ENCODE results near the gene ZMYND8. TPM values are rescaled to one million over a fixed set of nuclear protein-coding genes. Genes with fewer than 3 reads are reported as not detected.
A peak's percentile ranks its signal among the peaks of the same experiment; 100 is the strongest.
"Not testable (repeated sequence)": the region's sequence is repeated elsewhere in the genome, so short reads cannot be mapped to it uniquely, and the experiment has no call there.

Gene ZMYND8
- total and polyA plus RNA-seq, 4 donors, result 14.2 to 46.4 (median 30.1) TPM

GRCh38 chr20:47208534-47209174 is 147.8 kb downstream of the ZMYND8 start:
- Histone ChIP-seq H3K36me3 (ENCODE audit: control insufficient read depth in 4 of 4, insufficient read depth in 4 of 4, low read length in 4 of 4) (peaks cover 16 to 40% (median 26%) of the 10 kb centered on the region in 4 donors), H3K9ac (ENCODE audit: insufficient read depth in 1 of 2, low read length in 2 of 2) (no peak overlapping the region), H3K27me3 (ENCODE audit: control insufficient read depth in 3 of 3, insufficient read depth in 3 of 3, low read length in 2 of 3) (no peaks in the 10 kb centered on the region), H3K4me1 (ENCODE audit: control insufficient read depth in 5 of 5, insufficient read depth in 5 of 5, low read length in 5 of 5) (no peaks in the 10 kb centered on the region), H3K4me3 (no peak overlapping the region), H3K27ac (ENCODE audit: low read depth in 1 of 2, low read length in 1 of 2) (no peak overlapping the region), H3K9me3 (ENCODE audit: control insufficient read depth in 4 of 4, insufficient read depth in 3 of 4, low read length in 3 of 4) (peaks cover 0 to 3% (median 0%) of the 10 kb centered on the region in 4 donors)
- TF ChIP-seq CTCF (IDR thresholded peaks at IDR 0.05; ENCODE audit: control extremely low read depth, extremely low read depth), result no peak
- ATAC-seq (ENCODE audit: insufficient read depth, low FRiP score) (no peak), DNase-seq (no peak)
- 95 to 96% methylated on average over 18 of the region's 18 CpGs for WGBS, 2 donors

GRCh38 chr20:47206962-47207641 is 149.4 kb downstream of the ZMYND8 start:
- peaks cover 9 to 25% (median 18%) of the 10 kb centered on the region in 4 donors for H3K36me3 ChIP-seq (ENCODE audit: control insufficient read depth in 4 of 4, insufficient read depth in 4 of 4, low read length in 4 of 4)
- ATAC-seq (ENCODE audit: insufficient read depth, low FRiP score) (no peak), DNase-seq (no peak)
- H3K27ac ChIP-seq (ENCODE audit: low read depth in 1 of 2, low read length in 1 of 2), result no peak overlapping the region
- no peak for TF ChIP-seq CTCF (IDR thresholded peaks at IDR 0.05; ENCODE audit: control extremely low read depth, extremely low read depth)
- H3K9me3 ChIP-seq (ENCODE audit: control insufficient read depth in 4 of 4, insufficient read depth in 3 of 4, low read length in 3 of 4), result no peaks in the 10 kb centered on the region
- H3K4me3 ChIP-seq, result no peak overlapping the region
- no peaks in the 10 kb centered on the region for H3K27me3 ChIP-seq (ENCODE audit: control insufficient read depth in 3 of 3, insufficient read depth in 3 of 3, low read length in 2 of 3)
- H3K4me1 ChIP-seq (ENCODE audit: control insufficient read depth in 5 of 5, insufficient read depth in 5 of 5, low read length in 5 of 5), result no peaks in the 10 kb centered on the region
- WGBS, 2 donors, result 88 to 89% methylated on average over 9 of the region's 9 CpGs
- H3K9ac ChIP-seq (ENCODE audit: insufficient read depth in 1 of 2, low read length in 2 of 2), result no peak overlapping the region

GRCh38 chr20:47206552-47206951 is 149.9 kb downstream of the ZMYND8 start:
- WGBS, 2 donors, result 86 to 94% methylated on average over 10 of the region's 10 CpGs
- H3K36me3 ChIP-seq (ENCODE audit: control insufficient read depth in 4 of 4, insufficient read depth in 4 of 4, low read length in 4 of 4), result peaks cover 4 to 21% (median 14%) of the 10 kb centered on the region in 4 donors
- not testable (repeated sequence) for H3K4me1 ChIP-seq (ENCODE audit: control insufficient read depth in 5 of 5, insufficient read depth in 5 of 5, low read length in 5 of 5); H3K4me3 ChIP-seq; H3K27me3 ChIP-seq (ENCODE audit: control insufficient read depth in 3 of 3, insufficient read depth in 3 of 3, low read length in 2 of 3); H3K9ac ChIP-seq (ENCODE audit: insufficient read depth in 1 of 2, low read length in 2 of 2); ATAC-seq (ENCODE audit: insufficient read depth, low FRiP score); H3K9me3 ChIP-seq (ENCODE audit: control insufficient read depth in 4 of 4, insufficient read depth in 3 of 4, low read length in 3 of 4); DNase-seq; H3K27ac ChIP-seq (ENCODE audit: low read depth in 1 of 2, low read length in 1 of 2)

GRCh38 chr20:47205577-47206123 is 150.8 kb downstream of the ZMYND8 start:
- Histone ChIP-seq H3K9ac (ENCODE audit: insufficient read depth in 1 of 2, low read length in 2 of 2) (no peak overlapping the region), H3K27me3 (ENCODE audit: control insufficient read depth in 3 of 3, insufficient read depth in 3 of 3, low read length in 2 of 3) (no peaks in the 10 kb centered on the region), H3K27ac (ENCODE audit: low read depth in 1 of 2, low read length in 1 of 2) (no peak overlapping the region), H3K36me3 (ENCODE audit: control insufficient read depth in 4 of 4, insufficient read depth in 4 of 4, low read length in 4 of 4) (peaks cover 0 to 15% (median 8%) of the 10 kb centered on the region in 4 donors), H3K4me3 (no peak overlapping the region), H3K9me3 (ENCODE audit: control insufficient read depth in 4 of 4, insufficient read depth in 3 of 4, low read length in 3 of 4) (no peaks in the 10 kb centered on the region), H3K4me1 (ENCODE audit: control insufficient read depth in 5 of 5, insufficient read depth in 5 of 5, low read length in 5 of 5) (no peaks in the 10 kb centered on the region)
- ATAC-seq (ENCODE audit: insufficient read depth, low FRiP score) (no peak), DNase-seq (peak in 2 of 3 donors; percentile 26 to 59)
- 55 to 60% methylated on average over 9 of the region's 9 CpGs for WGBS, 2 donors
- peak; percentile 63 for TF ChIP-seq CTCF (IDR thresholded peaks at IDR 0.05; ENCODE audit: control extremely low read depth, extremely low read depth)

- H3K4me3 ChIP-seq; H3K9me3 ChIP-seq (ENCODE audit: control insufficient read depth in 4 of 4, insufficient read depth in 3 of 4, low read length in 3 of 4); H3K27ac ChIP-seq (ENCODE audit: low read depth in 1 of 2, low read length in 1 of 2); H3K4me1 ChIP-seq (ENCODE audit: control insufficient read depth in 5 of 5, insufficient read depth in 5 of 5, low read length in 5 of 5); DNase-seq; H3K27me3 ChIP-seq (ENCODE audit: control insufficient read depth in 3 of 3, insufficient read depth in 3 of 3, low read length in 2 of 3); ATAC-seq (ENCODE audit: insufficient read depth, low FRiP score); H3K36me3 ChIP-seq (ENCODE audit: control insufficient read depth in 4 of 4, insufficient read depth in 4 of 4, low read length in 4 of 4); H3K9ac ChIP-seq (ENCODE audit: insufficient read depth in 1 of 2, low read length in 2 of 2): not testable (repeated sequence)
- 92 to 97% methylated on average over 11 of the region's 11 CpGs for WGBS, 2 donors
Measured at GRCh38 chr20:47204850-47205122, 151.7 kb downstream of the ZMYND8 start.
